Measurements from ENCODE around the gene MAGOH.

GRCh38 chr1:53267761-53268160 is 29.4 kb upstream of the MAGOH start:
- TF ChIP-seq CTCF (IDR thresholded peaks at IDR 0.05) (no peak), EZH2 (IDR thresholded peaks at IDR 0.05) (no peak), EZH2phosphoT487 (IDR thresholded peaks at IDR 0.05) (no peak)
